Hypothalamus (tissue), 51 donors: ENCODE results near the gene PIAS1.
"Not testable (repeated sequence)": the region's sequence is repeated elsewhere in the genome, so short reads cannot be mapped to it uniquely, and the experiment has no call there.

Source experiments
- DNase-seq, 51 donors: peaks; one replicate each; lab custom pipeline; 2025; lab: John Stamatoyannopoulos, UW

The PIAS1 gene

GRCh38 chr15:68034081-68034480 is 20.0 kb upstream of the PIAS1 start:
- DNase-seq = no peak

GRCh38 chr15:68034719-68035293 is 19.3 kb upstream of the PIAS1 start:
- no peak for DNase-seq

- no peak for DNase-seq
These were observed 15.9 kb upstream of the PIAS1 start for GRCh38 chr15:68038246-68038645.

GRCh38 chr15:68040144-68040543 is 14.0 kb upstream of the PIAS1 start:
- DNase-seq = no peak

- no peak for DNase-seq
These were observed 11.8 kb upstream of the PIAS1 start for GRCh38 chr15:68042156-68042854.

- no peak for DNase-seq
These were observed 11.3 kb upstream of the PIAS1 start for GRCh38 chr15:68042855-68043222.

GRCh38 chr15:68045289-68046265 is 8.5 kb upstream of the PIAS1 start:
- DNase-seq = no peak

- DNase-seq = no peak
These were observed 6.3 kb upstream of the PIAS1 start for GRCh38 chr15:68047826-68048225.

GRCh38 chr15:68051109-68051508 is 3.0 kb upstream of the PIAS1 start:
- no peak for DNase-seq

GRCh38 chr15:68051907-68052306 is 2.2 kb upstream of the PIAS1 start:
- DNase-seq = no peak

- DNase-seq = no peak
These were observed 1.7 kb upstream of the PIAS1 start for GRCh38 chr15:68052431-68052830.

GRCh38 chr15:68053001-68053400 is 1.1 kb upstream of the PIAS1 start:
- no peak for DNase-seq

GRCh38 chr15:68054628-68055223 is 611 bp downstream of the PIAS1 start:
- DNase-seq = peak in 40 of 51 donors; percentile 13 to 77 (median 44)

- DNase-seq = peak in 12 of 51 donors; percentile 3 to 46 (median 10)
These were observed 1.1 kb downstream of the PIAS1 start for GRCh38 chr15:68055224-68055705.

GRCh38 chr15:68056097-68056865 is 2.2 kb downstream of the PIAS1 start:
- DNase-seq = no peak

GRCh38 chr15:68057034-68057433 is 2.9 kb downstream of the PIAS1 start:
- no peak for DNase-seq

- DNase-seq = no peak
These were observed 3.6 kb downstream of the PIAS1 start for GRCh38 chr15:68057758-68058157.

GRCh38 chr15:68058970-68059369 is 4.9 kb downstream of the PIAS1 start:
- not testable (repeated sequence) for DNase-seq

- DNase-seq = no peak
These were observed 5.5 kb downstream of the PIAS1 start for GRCh38 chr15:68059630-68060029.

- no peak for DNase-seq
These were observed 7.1 kb downstream of the PIAS1 start for GRCh38 chr15:68061171-68061570.
